Osteocyte (in vitro differentiated cells): ENCODE data around the gene HIP1. TPM values are rescaled to one million over a fixed set of nuclear protein-coding genes. Genes with fewer than 3 reads are reported as not detected.
"Not testable (repeated sequence)": the region's sequence is repeated elsewhere in the genome, so short reads cannot be mapped to it uniquely, and the experiment has no call there.

Experiments used
- DNase-seq: peaks from one replicate; pipeline ENCODE4 v3.0.0; 2021; ENCODE audit warnings: mixed read lengths; ENCODE audit not compliant: unreplicated experiment; ENCODE audit errors: extremely low spot score
- H3K27ac Mint-ChIP-seq: one replicate; pipeline ENCODE4 v1.8.0; 2021; ENCODE audit warnings: mild to moderate bottlenecking, mixed read lengths; ENCODE audit not compliant: unreplicated experiment
- H3K27me3 Mint-ChIP-seq: one replicate; pipeline ENCODE4 v1.8.0; 2021; ENCODE audit warnings: mixed read lengths; ENCODE audit not compliant: unreplicated experiment
- H3K36me3 Mint-ChIP-seq: one replicate; pipeline ENCODE4 v1.8.0; 2021; ENCODE audit warnings: mixed read lengths; ENCODE audit not compliant: unreplicated experiment
- H3K4me1 Mint-ChIP-seq: one replicate; pipeline ENCODE4 v1.8.0; 2021; ENCODE audit warnings: mixed read lengths; ENCODE audit not compliant: unreplicated experiment
- H3K4me3 Mint-ChIP-seq: one replicate; pipeline ENCODE4 v1.8.0; 2021; ENCODE audit warnings: mild to moderate bottlenecking, moderate library complexity, mixed read lengths; ENCODE audit not compliant: unreplicated experiment
- H3K9me3 Mint-ChIP-seq: one replicate; pipeline ENCODE4 v1.8.0; 2021; ENCODE audit warnings: mixed read lengths; ENCODE audit not compliant: unreplicated experiment
- CTCF ChIP-seq: fragments of 200-600 bp; sonication (generic); IDR thresholded peaks from 2 replicates; pipeline ENCODE4 v1.5.0; 2021; ENCODE audit warnings: antibody characterized with exemption, mild to moderate bottlenecking, moderate library complexity
- total RNA-seq: library from RNA; stranded (reverse); gene quantifications from 2 replicates; pipeline ENCODE4 v1.2.1, GENCODE V29; 2021

The HIP1 gene
- total RNA-seq, 1 donor from 2014 or later: 55.3 TPM

- Mint-ChIP-seq H3K4me1 (peaks cover 7% of the 10 kb centered on the region), H3K27ac (no peak overlapping the region), H3K27me3 (no peaks in the 10 kb centered on the region), H3K36me3 (peaks cover 2% of the 10 kb centered on the region), H3K4me3 (no peak overlapping the region), H3K9me3 (no peaks in the 10 kb centered on the region)
- TF ChIP-seq CTCF: no peak
- DNase-seq: no peak
These were observed 17.3 kb downstream of the HIP1 start for GRCh38 chr7:75721426-75721825.

GRCh38 chr7:75719626-75720025 is 19.1 kb downstream of the HIP1 start:
- H3K4me1 Mint-ChIP-seq: peaks cover 9% of the 10 kb centered on the region
- no peak for DNase-seq
- peaks cover 3% of the 10 kb centered on the region for H3K36me3 Mint-ChIP-seq
- H3K27ac Mint-ChIP-seq: no peak overlapping the region
- H3K9me3 Mint-ChIP-seq: no peaks in the 10 kb centered on the region
- no peak for TF ChIP-seq CTCF
- H3K4me3 Mint-ChIP-seq: no peak overlapping the region
- H3K27me3 Mint-ChIP-seq: no peaks in the 10 kb centered on the region

- no peaks in the 10 kb centered on the region for H3K9me3 Mint-ChIP-seq
- peaks cover 9% of the 10 kb centered on the region for H3K4me1 Mint-ChIP-seq
- TF ChIP-seq CTCF: no peak
- H3K4me3 Mint-ChIP-seq: no peak overlapping the region
- no peak overlapping the region for H3K27ac Mint-ChIP-seq
- DNase-seq: no peak
- no peaks in the 10 kb centered on the region for H3K27me3 Mint-ChIP-seq
- peaks cover 3% of the 10 kb centered on the region for H3K36me3 Mint-ChIP-seq
These were observed 20.2 kb downstream of the HIP1 start for GRCh38 chr7:75718390-75719031.

- not testable (repeated sequence) for H3K27me3 Mint-ChIP-seq, H3K27ac Mint-ChIP-seq, H3K4me3 Mint-ChIP-seq, DNase-seq, H3K36me3 Mint-ChIP-seq, H3K9me3 Mint-ChIP-seq
- H3K4me1 Mint-ChIP-seq: peaks cover 16% of the 10 kb centered on the region
These were observed 21.0 kb downstream of the HIP1 start for GRCh38 chr7:75717746-75718145.

- TF ChIP-seq CTCF: no peak
- Mint-ChIP-seq H3K4me3 (no peak overlapping the region), H3K36me3 (peaks cover 3% of the 10 kb centered on the region), H3K9me3 (no peaks in the 10 kb centered on the region), H3K27ac (peak overlapping the region; percentile 70), H3K4me1 (peaks cover 23% of the 10 kb centered on the region), H3K27me3 (no peaks in the 10 kb centered on the region)
- DNase-seq: no peak
These were observed 21.6 kb downstream of the HIP1 start for GRCh38 chr7:75716992-75717626.
